Measurements from ENCODE around the gene ABTB1.

ABTB1 gene

DNA sequence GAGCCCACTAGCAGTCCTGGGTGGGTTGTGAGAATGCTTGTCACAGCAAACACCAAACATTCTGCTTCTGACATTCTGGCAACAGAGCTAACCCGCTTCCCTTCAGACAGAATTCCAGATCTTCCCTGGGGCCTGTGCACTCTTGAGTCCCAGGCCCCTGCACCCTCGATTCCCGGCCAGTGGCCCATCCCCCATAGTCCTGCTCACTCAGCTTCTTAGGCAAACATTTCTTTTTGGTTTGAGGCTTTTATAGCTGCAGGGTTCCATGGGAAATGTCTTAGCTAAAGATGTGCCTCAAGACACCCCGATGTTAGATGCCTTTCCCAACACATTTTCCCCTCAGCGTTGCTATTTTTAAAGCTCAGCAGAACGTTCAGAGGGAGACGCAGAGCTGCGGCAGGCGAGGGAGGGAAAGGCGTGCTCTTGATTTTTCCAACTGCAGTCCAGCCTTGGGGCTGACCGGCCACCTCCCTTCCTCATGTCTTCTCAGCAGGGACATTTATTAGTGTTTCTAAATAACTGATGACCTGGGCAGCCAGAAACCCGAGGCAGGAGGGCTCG is 35.2 kb downstream of the ABTB1 start:
- DNase-seq = no peak

DNA sequence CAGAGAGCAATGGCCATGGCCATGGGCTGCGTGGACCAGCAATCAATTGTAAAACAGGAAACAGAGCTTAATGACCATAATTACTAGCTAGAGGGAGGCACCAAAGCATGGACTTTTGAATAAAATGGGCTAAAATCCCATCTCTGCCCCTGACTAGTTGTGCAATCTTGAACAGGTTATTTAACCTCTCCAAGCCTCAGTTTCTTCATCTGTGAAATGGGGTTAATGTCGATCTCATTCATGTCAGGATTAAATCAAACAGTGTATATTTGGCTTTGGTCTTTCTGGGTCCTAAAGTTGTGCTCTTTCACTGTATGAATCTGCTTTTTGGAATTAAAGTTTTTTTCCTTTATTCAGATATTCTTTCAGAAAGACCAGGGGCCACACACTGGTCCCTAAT is 36.1 kb downstream of the ABTB1 start:
- DNase-seq = no peak

DNA sequence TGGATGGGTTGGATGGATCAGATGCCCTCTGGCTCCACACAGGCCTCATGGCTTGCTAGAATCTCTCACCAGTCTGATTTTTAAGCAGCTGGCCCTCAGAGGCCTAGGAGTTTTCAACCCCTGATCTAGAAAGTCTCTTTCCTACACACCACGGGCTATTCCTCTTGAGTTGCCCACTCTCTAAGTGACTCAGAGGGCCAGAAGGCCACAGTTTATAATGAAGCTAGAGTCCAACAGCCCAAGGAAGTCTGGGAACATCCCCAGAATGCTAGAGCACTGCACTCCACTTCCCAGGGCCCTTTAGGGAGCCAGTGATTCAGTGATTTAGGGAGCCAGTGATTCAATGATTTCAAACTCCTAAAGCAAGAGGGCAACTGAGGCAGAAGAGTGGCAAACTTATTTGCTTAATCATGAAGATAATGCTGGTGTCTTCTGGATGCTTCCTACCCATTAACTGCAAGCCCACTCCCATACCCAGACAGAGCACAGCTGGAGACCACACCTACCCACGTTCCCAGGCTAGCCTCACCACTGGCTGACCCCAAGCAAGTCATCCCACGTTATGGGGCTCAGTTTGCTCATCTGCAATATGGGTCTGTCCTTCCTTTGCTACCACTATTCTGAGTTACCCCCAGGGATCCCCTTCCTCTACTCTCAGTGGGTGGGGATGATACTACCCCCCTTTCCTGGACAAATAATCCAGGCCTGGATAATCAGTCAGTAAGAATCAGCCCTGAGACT is 36.7 kb downstream of the ABTB1 start:
- no peak for DNase-seq

DNA sequence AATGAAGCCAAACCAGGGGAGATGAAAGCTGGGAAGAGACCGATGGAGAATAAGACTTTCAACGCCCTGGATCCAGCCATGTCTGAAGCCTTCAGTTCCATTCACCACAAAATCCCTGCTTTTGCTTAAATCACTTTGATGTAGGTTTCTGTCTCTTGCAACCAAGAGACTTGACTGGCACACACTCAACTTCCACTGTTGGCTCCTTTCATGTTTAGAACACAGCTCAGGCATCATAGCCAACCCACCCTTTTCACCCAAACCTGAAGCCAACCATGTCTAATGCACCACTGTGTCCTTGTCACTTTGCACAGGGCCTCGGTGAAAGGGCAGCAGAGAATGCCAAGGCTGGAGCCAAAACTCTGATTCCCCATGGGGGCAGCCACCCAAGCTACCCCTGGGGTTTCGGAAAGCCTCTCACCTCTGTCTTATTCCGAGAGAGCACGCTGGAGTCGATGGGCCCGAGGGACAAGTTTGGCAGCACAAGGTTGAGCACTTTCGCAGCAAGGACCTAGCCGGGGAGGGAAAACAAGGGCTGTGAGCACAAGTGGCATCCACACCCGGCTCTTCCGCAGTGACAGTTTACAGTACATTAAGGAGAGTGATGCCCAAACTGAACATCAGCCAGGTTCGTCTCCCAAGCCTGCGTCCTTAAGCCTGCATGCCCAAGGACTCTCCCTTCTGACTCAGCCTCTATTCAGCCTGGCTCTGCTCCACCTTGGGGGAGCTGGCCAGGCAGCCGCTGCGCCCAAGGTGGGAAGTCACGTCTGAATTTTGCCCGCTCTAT is 37.6 kb downstream of the ABTB1 start:
- no peak for DNase-seq

DNA sequence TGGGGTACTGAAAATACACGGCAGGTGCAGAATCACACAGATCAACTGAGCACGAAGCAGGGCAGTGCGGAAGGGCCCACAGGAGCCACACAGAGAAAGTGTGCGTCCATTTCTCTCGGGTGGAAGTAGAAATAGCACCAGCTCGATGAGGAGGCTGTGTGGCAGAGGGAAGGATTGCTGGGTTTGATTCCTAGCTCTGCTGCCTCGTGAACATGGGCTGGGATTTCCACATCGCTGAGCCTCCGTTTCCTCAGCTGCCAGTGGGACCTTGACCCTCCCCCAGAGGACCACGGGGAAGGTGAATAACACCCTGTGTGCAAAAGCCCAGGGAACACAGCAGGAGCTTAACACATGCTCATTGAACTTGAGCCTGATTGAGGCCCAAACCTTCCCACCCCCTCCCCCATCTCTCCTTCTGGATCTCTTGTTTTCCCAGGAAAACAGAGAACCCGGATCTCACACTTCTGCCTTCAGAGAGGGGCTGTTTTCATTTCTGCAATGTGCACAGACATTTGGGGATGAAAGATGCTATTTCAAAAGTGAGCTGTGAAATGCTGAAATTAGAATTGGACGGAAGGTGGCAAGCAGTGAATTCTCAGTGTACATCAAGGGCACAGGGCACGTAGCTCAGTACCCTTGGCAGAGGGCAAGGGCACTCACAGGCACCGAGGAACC is 38.4 kb downstream of the ABTB1 start:
- DNase-seq = no peak

DNA sequence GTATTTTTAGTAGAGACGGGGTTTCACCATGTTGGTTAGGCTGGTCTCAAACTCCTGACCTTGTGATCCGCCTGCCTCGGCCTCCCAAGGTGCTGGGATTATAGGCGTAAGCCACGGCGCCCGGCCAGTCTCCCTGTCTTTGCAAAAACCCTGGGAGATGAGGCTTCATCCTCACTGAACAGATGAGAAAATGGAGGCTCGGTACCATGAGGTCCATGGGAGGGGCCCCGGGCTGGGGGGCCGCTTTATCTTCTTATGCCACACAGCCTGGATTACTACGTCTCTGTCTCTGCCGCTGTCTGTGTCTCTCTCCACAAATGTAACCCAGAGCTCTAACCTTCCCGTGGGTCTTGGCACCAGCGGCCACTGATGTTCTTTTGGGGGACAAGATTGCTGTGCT is 39.1 kb downstream of the ABTB1 start:
- DNase-seq = no peak

DNA sequence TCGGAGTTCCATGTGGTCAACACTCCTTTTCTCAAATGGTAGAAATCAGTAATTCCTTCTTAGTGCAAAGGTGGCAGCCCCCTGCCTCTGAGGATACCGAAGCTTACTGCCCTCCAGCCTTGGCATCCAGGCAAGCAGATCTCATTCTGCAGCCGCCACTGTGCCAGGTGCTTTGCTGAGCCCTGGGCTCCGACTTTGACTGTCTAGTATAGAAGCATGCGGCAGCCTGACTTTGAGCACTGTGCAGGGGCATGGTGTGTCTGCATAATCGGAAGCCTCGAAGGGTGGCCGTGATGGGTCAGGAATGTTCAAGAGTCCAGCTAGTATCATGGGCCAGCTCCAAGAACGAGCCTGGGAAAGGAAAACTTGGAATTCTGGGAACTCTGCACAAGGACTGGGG is 39.7 kb downstream of the ABTB1 start:
- no peak for DNase-seq

DNA sequence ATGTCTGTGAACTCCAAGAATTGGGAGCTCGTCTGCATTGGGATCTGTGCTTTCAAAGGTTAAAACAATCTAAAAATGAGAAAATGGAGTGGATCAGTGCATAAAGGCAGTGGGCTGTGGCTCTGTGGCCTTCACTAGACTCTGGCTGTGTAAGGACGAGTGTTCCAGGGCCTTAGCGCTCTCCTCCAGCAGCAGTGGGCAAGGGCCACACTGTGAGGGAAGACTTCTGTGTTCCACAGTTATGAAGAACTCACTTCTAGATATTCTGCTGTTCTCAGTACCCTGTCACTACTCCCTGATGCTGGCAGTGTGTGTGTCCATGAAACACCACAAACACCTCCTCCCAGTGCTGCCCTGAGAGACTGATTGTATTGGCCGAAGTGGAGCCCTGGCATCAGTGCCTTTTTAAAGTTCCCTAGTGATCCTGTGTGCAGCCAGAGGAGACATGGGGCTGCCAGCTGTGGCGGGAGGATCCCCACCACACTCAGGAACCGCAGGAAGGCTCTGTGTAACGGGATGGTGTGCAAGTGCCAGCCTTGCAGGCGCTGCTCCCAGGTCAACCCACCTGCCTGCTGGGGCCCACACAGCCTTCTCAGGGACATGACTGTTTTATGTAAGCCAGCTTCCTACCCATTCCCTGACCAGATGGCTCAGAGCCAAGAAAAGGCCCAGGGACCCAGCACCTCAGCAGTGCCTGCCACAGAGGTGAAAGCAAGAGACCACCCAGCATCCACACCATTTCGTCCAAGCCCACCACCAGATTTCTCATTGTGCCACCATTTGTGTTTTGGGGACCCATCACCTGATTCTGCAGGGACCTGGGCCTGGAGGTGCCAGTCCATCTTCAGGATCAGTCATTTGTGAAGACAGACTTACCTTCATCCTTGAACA is 40.4 kb downstream of the ABTB1 start:
- DNase-seq = no peak

DNA sequence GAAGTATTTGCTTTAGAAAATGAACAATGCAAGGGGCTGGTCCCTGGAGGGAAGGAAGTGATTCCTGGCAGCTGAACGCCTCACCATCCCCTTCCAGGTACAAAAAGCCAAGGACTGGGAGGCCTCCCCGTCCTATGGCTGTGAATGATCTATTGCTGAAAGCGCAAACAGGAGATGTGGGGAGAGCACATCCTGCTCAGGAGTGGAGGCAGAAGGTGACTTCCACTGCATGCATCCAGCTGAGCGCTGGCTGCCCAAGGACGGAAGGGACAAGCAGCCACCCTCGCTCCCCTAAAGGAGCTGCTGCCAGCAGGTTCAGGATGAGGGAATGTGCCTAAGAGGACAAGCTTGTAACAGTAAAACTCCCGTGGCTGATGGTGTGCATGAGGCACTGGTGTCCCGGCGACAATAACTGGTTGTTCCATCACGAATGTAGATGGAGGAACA is 41.4 kb downstream of the ABTB1 start:
- DNase-seq = no peak

DNA sequence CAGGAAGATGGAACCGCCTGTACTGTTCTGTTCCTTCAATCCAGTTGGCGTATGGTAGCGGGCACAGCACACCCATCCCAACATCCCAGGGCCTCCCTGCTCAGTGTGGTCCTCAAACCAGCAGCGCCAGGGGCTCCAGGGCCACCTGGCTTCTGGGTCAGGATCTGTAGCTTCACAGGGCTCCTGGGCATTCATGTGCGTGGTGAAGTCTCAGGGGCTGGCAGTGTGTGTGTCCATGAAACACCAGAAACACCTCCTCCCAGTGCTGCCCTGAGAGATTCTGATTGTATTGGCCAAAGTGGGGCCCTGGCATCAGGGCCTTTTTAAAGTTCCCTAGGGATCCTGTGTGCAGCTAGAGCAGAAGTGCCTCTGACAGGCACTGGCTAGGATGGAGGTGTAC is 42.1 kb downstream of the ABTB1 start:
- no peak for DNase-seq

DNA sequence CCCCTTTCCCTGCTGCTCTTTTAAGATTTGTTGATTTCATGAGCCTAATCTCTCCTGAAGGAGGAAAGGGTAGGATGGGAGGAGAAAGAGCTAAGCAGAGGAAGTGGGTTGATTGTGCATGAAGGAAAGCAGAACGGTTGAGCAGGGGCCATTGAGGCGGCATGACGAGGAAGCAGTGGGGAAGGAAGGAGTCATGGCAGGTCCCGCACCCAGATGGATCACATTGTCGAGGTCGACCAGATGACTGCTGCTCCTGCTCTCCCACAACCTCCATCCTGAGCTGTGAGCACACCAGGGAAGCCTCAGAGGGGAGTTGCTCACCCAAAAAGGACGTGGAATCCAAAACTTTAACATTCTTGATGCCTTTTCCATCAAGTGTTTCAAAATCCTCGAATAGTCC is 42.8 kb downstream of the ABTB1 start:
- DNase-seq = no peak

DNA sequence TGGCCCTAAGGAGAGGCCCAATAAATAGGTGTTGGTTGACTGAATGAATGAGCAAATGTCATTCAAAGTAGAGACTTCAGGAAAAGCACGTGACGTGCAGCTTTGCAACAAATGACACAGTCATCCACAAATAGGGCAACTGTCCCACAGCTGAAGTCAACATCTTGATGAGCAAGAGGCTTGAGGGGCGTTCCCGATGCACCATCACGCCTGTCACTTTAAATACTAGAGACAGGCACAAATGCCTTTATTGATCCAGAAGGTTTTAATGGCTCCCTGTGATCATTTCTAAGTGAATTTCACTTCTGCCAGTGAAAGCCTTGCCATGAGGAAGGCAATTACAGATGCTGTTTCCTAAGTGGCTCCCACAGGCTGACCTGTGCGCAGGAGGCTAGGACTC is 43.6 kb downstream of the ABTB1 start:
- DNase-seq = no peak

DNA sequence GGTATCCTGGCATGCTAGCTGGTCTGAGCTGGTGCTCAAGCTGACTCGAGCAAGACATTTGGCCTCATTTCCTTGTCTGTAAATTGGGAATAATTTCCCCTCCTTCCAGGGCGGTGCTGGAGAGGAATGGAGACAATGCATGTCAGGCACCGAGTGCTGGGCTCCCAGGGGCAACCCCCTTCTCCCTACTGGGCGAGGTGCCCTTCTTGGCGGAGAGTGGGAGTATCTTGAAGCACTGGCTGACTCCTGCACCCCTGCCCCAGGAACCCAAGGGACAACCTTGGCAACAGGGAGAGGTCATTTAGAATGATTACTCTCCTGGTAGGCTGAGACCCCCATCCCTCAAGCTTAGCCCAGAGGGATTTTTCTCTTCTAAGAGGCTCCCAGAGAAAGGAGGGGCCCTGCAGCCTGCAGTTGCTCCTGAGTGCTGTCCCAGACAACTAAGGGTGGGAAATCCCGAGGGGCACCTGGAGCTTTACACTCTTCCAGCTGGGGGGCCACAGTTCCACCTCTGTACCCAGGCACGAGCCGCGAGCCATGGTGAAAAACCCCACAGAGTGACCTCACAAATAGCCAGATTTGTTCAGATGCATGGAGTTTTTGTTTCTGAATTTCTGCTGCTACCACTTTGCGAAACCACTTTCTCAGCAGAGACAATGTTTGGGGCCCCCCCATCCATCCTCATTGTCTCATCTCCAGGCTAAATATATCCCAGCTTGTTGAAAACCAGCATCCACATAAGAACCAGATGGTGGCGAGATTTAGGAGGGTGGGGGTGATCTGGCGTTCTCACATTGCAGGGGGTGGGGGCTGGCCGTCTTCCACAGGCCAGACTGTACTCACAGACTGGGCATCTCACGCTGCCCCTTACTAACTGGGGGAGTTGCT is 44.8 kb downstream of the ABTB1 start:
- DNase-seq = no peak

DNA sequence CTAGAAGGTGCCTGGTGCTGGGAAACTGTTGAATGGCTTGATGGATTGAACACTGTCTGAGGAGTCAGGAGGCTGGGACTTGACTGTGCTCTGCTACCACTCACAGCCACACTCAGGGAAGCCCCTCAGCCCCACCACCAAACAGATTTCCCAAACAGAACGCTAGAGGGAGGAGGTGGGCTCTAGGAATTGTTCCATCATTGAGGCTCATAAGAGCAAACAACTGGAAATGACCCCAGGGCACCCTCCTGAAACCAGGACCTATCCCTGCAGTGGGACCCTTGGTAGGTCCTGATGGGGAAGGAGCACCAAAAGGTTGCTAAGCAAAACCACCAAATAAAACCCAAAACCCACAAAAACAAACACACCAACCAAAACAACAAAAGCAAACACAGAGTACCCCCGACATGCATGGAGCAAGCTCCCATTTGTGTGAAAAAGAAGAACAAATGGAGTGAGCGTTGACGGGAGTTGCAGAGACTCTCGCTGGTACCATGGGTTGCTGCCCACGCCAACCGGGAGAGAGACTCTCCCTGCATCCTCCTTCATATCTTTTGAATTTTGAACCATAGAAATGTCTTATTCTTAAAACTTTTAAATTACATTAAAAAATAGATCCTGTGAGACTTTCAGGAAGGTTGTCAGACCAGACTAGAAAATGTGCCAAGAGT is 45.6 kb downstream of the ABTB1 start:
- DNase-seq = no peak

DNA sequence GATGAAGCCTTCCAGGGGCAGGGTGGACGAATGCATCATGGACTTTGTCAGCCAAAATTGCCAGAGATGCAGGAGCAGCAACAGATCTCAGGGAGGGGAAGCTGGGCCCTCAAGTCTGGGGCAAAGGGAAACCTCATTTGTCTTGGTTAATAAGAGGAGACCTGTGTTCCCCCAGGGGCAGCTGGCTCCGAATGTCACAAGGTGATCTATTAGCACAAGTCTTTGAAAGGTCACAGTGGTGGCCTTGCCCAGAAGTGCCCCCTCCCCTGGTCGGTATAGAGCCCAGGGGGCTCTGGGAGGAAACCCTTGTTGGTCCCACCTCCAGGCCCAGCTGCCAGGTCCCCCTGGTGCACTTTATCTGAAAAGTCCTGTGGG is 46.2 kb downstream of the ABTB1 start:
- no peak for DNase-seq

DNA sequence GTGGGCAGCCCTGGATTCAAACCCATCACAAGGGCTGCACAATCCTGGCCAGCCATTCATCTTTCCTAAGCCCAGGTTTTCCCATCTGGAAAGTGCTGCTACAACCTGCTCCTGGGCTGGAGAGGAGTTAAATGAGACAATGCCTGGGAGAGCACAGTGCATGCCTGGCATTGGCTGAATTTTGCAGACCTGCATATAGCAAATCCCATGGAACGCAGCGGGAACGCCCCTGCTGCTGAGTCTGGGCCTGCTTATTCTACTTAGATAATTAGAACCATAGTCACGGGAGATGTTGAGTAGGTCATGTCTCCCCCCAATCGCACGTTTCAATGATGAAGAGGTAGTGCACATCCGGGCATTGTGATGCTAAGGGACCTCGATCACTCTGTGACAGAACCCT is 46.6 kb downstream of the ABTB1 start:
- no peak for DNase-seq

DNA sequence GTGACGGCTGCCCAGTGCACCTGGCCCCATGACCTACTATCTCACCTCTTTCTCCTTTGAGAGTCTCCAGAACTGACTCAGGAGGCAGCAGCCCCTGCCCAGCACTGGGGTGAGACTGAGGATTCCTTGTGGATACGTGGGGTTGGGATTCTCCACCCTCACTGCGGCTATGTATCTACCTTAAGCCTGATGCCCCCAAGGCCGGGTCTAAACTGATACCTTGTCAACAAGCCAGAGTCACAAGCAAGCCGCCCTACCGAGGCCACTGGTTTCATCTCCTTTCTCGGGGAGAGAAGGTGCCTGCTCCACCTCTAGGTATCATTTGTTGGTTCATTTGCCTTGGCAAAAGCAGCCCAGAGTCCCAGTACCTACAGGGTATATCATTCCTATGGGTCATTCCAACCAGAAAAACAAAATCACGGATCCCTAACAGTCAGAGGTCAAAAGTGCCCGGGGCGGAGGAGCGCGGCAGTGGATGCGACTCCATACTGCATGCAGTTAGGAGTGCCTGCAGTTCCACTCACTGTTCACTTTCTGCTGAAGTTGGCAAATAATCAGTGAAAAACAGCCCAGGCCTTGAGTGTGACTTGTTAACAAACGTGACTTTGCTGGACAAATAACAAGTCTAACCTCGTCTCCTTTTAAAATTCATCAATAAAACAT is 47.5 kb downstream of the ABTB1 start:
- DNase-seq = no peak

DNA sequence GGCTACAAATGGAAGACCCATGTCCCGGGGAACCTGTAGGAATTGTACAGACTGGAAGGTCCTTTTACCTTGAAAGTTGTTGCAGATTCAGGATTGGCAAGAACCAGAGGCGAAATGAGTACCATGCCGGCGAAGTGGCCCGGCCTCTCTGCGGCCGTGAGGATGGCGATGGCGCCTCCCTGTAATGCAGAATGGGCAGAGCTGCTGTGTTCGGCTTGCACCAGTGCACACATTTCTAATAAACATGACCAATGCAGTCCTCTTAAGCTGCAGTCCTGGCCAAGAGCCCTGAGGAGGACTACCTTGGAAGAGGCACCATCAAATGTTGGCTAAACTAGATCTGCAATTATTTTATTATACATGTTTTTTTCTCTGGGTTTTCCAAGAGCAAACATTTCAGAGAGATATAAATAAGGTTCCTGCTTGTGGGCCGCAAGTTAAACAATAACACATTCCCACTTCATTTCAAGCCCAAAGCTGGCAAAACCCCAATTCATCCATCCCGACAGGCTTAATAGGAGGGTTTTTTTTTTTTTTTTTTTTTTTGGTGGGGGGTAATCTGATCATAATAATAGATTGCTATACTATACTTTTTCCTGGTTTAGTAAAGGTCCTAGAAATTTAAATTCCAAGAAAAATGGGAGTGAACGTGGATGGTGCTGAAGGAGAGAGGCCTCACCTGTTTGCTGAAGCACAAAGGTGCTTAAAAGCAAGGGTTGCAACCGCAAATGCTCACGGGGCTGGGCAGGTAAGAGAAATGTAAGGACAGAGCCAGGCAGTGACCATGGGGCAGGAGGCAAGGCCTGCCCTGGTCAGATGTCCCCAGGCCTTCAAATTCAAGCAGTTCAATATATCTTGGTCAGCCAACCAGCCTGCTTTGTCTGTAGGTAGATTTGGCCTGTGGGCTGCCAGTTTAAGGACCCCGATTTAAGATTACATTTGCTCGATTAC is 48.5 kb downstream of the ABTB1 start:
- no peak for DNase-seq

DNA sequence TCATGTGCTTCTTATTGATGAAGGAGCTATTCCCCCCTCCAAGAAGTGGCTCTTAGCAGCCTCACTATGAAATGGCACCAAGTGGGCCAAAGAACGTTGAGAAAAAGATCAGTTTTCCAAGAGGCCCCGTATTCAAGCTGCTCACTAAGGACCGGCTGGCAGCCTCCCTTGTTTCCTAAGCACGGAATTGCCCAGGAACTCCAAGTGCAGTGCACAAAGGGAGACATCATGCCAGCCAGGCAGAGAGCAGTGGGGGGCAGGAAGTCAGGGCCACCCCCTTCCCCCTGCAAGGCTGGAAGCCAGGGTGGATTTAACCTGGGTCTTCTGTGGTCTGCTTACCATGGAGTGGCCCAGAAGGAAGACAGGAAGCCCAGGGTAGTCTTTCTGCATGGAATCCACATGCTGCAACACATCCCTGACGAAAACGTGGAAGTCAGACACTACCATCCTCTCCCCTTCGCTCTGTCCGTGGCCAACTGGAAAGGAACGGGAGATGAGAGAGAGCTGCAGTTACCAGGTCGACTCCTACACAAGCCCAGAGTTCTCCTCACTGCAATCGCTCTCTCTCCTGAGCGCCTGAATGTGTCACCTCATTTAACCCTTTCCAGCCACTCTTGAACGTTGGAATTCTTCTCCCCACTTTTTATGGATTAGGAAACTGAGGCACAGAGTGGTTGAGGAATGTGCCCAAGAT is 49.5 kb downstream of the ABTB1 start:
- DNase-seq = no peak

Data from CD4-positive, alpha-beta T cell treated with Interleukin-1 beta for 1 hour (primary cell).